Measurements from ENCODE around the gene GATAD2B.

GATAD2B gene

DNA sequence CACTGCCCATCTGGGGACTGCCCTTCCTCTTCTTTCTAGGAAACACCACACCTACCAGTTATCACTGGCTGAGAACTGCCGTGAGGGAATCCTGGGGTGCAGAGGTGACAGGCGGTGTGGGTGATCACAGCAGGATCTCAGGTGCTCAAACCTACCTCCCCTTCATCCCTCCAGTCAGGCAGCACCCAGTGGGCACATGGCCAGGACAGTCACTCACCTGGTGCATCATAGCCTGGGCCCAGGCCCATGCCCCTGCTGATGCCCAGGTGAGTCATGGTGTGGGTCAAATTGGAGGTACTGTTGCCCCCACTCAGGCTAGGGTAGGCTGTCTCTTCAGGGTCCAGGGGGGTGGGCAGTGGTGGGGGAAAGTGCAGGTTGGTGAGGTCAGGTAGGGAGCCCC is 29.0 kb upstream of the GATAD2B start:
- no peak for DNase-seq (ENCODE audit: low read depth in 4 of 4, low spot score in 1 of 4)

DNA sequence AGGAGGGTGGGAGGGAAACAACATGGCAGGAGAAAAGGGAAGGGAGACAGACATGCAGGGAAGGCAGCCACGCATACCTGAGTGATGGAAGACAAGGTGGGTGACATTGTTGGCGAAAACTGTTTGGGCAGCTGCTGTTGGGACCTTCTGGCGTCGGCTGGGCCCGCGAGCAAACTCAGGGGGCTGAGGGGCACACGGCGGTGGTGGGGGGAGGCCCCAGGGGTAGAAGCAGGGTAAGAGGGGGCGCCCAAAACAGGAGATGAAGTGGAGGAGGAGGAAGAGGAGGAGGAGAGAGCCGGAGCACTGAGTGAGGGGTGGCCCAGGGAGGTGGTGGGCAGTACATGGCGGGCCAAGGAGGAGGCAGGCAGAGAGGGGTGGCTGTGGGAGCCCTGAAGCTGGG is 28.4 kb upstream of the GATAD2B start:
- no peak for DNase-seq (ENCODE audit: low read depth in 4 of 4, low spot score in 1 of 4)

DNA sequence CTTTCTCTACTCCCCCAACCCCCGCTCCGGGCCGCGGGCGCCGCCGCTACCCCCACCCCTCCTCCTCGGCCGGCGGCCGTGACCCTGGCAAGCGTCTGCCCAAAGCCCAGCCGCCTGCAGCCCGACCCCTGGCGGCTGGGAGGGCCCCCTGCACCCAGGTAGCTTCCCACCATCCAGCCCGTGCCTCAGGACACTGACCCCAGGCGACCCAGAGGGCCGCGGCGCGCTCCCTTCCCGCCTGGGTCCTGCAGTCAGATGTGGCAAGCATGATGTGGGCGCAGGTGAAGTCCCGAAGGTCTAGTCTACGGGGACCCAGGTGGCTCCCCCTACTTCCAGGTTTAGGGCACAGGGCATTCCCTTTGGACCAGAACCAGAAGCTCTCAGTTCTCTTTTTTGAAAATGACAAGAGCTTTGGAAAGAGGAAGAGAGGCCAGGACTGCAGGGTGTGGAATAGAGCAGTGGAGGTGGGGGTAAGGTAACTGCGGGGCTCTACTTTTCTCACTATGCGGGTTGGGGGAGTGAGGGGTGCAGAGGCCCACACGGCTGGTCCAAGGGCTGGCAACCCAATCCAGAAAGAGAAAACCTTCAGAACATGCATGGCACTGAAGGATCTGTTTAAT is 24.0 kb upstream of the GATAD2B start, which contains the start of gene DENND4B:
TSS of gene DENND4B (minus strand) at position 97 of the 620 bp plus-strand sequence. CDS start 2,344 bp downstream, outside the sequence.
- peak; percentile 35 to 69 (median 55) for DNase-seq (ENCODE audit: low read depth in 4 of 4, low spot score in 1 of 4)

DNA sequence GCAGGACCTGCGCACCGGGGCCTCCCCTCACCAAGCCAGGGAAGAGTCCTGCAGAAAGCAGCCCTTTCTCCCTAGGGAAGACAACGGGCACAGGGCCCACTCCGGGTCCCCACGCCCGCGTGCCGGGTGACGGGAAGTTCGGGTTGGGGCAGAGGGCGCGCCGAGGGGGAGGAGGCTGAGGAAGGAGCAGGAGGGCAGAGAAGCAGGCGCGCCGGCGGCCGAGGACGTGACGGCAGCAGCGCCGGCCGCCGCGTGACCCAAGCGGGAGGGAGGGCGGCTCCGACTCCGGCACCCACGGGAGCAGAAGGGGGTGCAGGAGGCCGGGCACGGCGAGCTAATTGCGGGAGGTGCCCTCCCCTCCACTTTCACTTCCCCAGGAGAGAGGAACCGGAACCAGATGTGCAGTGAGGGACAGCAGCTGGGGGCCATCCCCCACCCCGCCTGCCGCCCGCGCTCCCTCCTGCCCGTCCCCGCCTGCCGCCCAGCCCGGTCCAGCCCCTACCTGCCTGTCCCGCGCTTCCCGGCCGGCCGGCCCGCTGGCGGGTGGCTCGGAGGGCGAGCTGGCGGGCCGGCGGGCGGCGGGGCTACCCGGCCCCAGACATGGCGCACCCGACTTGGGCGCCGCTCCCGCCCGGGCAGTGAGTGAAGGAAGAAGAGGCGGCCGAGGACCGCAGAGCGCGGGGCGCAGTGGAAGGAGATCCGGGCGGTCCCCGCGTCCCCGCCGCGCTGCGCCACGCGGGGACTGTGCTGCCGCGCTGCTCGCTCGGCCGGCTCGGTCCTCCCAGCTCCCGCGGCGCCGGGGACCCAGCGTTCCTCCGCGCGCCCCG is 23.2 kb upstream of the GATAD2B start:
- peak in 3 of 4 experiments; percentile 36 to 66 (median 53) for DNase-seq (ENCODE audit: low read depth in 4 of 4, low spot score in 1 of 4)

DNA sequence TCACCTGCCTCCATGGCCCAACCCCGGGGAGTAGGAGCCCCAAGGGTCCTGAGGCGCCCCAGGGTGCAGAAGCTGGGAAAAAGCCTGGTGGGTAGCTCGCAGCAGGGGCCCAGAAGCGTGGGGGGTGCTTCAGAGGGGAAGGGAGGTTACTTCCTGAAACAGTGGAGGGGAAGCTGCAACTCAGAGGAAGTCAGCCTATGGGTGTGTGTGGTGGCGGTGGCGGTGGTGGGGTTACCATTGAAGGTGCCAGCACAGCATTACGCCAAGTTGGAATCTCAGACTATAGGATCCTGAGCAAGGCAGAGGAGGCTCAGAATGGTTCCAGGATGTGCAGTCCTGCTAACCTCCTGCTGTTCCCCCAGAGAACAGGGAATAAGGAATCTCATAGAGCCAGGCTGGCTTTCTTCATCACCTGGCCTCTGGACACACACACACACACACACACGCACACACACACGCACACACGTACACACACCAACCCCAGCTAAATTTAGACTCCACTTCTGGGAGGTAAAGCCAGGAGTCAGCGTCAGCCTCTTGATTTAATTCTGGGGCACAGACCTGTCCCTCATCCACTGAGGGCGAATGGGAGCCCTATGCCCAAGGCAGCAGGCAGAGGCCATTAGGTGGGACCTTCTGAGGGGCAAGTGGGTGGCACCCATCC is 22.5 kb upstream of the GATAD2B start:
- DNase-seq (ENCODE audit: low read depth in 4 of 4, low spot score in 1 of 4) = peak in 3 of 4 experiments; percentile 33 to 68 (median 51)

DNA sequence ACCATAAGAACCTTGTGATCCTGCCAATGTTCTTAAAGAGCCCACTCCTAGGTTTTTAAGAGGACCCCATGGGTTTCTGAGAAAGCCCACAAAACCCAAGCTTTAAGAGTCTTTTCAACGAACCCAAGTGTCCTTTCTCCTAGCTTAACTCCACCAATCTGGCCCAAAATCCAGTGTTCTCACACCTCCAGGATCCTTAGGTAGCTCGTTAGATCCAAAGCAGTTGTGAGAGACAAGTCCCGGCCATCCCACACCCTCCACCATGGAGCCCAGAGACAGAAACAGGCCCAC is 22.0 kb upstream of the GATAD2B start:
- no peak for DNase-seq (ENCODE audit: low read depth in 4 of 4, low spot score in 1 of 4)

DNA sequence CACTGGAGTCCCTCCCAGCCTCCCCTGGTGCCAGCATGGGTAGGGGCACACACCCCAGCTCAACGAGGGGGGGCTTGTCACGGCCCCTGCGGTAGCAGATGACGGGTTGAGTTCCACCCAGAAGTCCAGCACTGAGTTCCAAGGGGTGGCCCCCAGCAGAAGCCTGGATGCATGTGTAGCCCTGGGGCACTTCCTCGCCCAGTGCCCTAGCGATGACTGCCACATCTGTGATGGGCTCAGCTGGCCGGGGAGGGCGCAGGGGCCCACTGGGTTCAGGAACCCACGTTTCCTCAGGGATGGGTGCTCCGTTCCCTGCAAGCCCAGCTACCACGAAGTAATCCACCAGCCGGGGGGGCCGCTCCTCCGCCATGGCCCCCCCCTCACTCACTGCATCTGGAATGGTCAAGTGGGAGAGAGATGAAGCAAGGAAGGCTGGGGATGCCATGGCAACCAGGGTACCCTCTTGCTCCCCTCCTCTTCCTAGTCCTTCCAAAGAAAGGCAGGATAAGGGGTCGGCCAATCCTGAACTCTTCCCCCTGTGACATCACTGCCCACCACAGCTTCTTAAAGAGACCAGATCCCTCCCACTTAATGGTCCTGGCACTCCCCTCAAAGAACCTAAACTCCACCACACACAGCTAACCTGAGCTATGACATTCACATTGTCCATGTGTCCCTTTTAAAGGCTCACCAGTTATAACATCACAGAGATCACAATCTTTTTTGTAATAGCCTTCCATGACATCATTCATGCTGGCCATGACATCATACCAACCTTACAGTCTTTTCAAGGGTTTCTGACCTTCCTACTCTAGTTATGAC is 21.4 kb upstream of the GATAD2B start:
- no peak for DNase-seq (ENCODE audit: low read depth in 4 of 4, low spot score in 1 of 4)

DNA sequence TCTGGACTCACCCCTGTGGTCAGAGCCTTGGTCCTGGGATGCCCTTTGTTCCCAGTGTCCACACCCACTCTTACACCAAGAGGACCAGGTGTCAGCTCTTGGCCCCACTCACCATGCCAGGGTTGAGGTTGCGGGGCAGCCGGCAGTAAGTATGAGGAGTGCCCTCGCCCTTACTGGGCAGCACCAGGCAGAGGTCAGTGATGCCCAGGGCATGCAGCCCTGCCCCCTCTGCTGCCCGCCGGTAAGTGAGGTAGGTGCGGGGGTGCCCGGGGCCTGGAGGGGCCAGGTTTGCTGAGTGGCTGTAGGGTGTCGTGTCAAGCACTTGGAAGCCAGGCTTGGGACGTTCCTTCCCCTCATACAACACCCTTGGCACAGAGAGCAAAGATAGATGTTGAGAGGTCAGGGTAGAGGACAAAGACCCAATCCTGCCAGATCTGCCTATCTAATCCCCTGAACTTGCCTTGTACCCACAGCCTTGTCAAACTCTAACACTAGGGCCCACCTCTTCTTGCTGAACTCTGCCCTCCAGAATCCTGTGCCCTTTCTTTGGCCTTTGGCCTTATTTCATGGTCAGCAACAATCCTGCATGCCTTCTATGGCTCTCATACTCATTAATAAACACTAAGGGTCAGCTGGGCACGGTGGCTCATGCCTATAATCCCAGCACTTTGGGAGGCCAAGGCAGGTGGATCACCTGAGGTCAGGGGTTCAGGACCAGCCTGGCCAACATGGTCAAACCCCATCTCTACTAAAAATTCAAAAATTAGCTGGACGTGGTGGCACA is 20.2 kb upstream of the GATAD2B start:
- no peak for DNase-seq (ENCODE audit: low read depth in 4 of 4, low spot score in 1 of 4)

DNA sequence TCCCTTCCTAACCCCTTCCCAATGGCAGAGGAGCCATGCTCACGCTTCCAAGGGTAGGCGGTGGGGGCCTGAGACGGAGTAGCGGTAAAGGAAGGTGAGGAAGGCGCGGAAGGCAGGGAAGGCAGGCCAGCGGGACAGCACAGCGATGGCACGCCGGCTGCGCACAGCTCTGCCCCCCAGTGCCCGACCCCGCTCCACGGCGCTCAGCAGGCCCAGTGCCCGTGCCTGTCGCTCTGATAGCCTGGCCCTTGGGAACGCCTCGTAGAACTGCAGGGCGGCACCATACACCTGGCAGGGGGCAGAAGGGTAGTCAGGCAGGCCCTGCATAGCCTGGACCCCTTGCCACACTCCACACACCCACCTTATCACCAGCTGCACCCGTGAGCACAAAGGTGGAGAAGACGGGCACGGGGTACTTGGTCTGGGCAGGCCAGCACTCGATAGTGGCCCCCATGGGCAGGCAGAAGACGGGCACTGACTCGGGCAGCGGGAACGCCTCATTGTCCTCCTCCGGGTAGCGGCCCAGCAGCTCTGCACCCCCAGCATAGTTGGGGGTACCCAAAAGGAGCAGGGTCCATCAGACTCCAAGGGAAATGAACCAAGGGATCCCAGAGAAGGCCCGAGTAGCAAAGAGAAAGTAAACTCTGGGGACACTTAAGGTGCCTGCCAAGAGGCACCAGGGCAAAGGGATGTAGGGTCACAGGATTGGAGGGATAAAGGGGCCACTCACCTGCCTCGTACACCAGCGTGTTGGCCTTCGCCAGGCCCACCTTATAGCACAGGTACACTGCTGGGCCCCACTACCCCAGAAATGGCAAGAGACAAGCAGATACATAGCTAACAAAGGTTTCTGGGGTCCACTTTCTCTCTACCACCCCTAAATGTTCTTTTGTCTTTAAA is 19.3 kb upstream of the GATAD2B start:
- no peak for DNase-seq (ENCODE audit: low read depth in 4 of 4, low spot score in 1 of 4)

DNA sequence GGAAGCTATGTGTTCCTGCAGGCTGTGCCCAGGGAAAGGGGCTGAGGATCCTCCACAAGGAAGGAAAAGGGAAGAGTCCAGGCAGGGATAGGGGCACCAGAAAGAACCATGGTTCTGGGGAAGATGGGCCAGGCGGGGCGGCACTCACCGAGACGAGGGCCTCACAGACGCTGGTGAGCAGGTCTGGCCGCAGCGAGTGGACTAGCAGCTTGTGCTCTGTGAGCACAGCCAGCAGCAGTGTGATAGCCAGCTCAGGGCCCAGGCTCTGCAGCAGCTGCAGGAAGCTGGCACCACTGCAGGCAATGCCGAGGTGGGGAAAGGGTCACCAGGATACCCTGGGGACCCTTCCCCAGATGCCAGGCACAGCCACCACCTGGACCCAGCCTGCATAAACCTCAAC is 18.0 kb upstream of the GATAD2B start:
- DNase-seq (ENCODE audit: low read depth in 4 of 4, low spot score in 1 of 4) = no peak

DNA sequence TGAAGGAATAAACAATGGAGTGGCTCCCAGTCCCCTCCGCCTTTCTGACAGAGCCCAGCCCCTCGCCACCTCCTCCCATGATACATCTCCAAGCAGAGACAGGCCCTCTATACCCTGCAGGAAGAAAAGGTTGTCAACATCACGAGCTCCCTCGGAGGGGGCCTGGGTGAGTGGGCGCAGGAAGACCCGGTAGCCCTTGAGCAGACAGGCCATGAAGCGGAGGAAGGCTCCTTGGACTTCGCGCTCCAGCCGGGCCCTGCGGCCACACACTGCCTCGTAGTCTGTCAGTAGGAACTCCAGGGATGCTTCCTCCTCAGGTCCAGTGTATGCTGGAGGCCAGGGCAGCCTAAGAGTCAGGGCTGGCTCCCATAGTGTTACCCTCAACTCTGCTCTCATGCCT is 16.7 kb upstream of the GATAD2B start:
- DNase-seq (ENCODE audit: low read depth in 4 of 4, low spot score in 1 of 4) = no peak

DNA sequence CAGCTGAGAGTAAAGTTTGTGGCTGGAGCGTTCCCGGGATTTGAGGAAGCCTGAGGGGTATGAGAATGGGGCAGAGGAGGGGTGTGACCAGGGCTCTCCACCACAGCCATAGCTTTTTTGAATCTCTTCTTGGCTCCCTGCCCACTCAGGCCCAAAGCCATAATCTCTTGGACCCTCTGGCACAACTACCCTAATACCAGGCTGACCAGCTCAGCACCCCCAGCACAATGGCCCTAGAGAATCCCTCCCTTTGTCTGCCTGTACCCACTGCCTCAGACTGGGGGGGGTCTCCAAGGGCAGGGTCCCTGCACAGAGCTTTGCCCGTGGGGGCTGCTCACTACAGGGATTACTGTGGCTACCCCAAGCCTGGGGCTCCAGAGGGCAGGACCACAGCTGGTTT is 16.2 kb upstream of the GATAD2B start:
- DNase-seq (ENCODE audit: low read depth in 4 of 4, low spot score in 1 of 4) = no peak

DNA sequence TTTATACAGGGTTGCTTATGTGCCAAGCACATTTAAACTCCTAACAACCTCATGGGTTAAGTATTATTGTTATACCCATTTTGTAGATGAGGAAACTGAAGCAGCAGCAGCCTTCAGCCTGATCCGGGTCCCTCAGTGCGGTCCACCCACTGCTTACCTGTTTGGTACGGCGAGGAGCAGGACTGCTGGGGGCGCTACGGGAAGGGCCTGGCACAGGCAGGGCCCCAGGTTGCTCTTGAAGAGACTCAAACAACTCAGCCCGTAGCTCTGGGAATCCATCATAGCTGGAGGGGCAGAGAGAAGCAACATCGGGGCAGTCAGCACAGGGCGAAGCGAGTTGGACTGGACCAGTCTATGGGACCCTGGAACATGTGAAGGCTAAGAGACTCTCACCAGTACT is 14.6 kb upstream of the GATAD2B start:
- DNase-seq (ENCODE audit: low read depth in 4 of 4, low spot score in 1 of 4) = no peak

DNA sequence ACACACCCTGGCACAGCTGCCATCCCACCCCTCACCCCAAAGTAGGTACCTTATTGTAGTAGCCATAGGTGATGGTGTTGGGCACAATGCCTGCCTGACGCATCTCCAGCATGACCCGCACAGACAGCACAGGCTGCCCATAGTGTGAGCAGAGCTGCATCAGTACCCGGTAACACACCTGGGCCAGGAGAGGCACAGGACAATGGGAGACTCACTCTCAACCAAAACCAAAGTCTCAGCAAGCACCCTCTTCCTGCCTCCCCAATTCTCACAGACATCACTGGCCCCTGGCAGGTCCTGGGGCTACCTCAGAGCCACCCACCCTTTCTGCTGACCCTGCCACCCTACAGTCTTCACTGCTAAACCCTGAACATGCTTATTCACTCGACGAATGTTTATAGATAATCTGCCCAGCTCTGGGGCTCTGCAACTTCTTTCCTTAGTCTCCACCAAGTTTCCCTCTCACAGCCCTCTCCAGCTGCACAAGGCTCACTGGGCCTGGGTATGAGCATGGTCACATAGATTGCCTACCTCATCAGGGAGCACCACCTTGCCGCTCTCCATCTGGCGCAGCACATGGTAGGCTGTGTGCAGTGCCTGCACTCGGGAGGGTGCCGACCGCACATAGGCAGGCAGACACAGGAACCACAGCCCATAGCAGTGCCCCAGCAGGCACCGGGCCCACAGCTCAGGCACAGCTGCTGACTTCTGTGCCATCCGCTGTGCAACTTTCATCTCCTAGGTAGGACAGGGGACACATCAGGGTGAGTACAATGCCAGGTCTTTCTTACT is 13.4 kb upstream of the GATAD2B start:
- no peak for DNase-seq (ENCODE audit: low read depth in 4 of 4, low spot score in 1 of 4)

DNA sequence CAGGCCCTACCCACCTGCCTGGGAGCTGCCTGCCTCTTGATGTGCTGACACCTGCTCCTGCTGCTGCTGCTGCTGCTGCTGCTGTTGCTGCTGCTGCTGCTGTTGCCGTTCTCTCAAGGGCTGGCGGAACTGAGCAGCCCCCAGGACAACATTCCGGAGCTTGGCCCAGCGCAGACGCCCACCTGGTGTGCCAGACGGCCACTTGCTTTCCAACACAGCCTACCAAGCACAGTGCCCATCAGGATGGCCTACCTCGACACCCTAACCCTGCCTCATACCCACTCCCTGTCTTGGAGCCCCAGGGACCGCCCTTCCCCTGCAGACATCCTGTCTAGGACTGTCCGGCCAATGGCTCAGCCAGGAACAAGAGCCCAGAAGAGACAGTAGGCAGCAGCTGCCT is 12.0 kb upstream of the GATAD2B start:
- no peak for DNase-seq (ENCODE audit: low read depth in 4 of 4, low spot score in 1 of 4)

DNA sequence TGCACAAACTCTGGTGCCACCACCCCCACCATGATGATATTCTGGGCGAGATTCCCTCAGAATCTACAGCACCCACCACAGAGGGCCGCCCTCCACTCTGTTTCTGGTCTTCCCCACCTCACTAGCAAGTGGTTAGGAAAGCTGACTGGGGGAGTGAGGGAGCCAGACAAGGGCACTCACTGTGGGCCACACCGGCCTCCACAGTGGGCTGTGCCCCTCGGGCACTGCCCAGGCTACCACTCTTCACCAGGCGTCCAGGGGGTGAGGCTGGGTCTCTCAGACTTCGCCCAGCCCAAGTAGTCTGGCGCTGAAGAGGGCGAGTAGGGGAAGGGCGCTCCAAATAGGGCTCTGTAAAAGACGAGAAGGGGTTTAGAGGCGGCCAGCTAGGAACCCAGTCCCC is 11.2 kb upstream of the GATAD2B start:
- DNase-seq (ENCODE audit: low read depth in 4 of 4, low spot score in 1 of 4) = no peak

DNA sequence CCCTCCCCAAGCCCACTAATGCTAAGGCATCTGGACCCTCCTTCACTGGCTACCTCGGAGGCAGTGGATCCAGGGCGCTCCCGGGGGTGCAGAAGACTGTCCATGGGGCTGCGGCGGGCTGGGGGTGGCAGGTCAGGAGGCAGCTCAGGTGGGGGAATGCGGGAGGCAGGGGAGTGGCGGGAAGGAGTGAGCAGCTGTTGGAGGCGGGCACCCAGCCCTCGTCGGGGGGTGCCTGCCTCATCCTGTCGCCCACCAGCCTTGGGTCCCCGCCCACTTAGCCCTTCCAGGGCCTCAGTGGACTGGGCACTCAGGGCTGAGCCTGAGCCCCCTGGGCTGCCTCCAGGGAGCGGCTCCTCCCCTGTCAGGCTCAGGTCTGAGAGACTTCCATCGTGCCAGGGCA is 10.7 kb upstream of the GATAD2B start:
- DNase-seq (ENCODE audit: low read depth in 4 of 4, low spot score in 1 of 4) = no peak

DNA sequence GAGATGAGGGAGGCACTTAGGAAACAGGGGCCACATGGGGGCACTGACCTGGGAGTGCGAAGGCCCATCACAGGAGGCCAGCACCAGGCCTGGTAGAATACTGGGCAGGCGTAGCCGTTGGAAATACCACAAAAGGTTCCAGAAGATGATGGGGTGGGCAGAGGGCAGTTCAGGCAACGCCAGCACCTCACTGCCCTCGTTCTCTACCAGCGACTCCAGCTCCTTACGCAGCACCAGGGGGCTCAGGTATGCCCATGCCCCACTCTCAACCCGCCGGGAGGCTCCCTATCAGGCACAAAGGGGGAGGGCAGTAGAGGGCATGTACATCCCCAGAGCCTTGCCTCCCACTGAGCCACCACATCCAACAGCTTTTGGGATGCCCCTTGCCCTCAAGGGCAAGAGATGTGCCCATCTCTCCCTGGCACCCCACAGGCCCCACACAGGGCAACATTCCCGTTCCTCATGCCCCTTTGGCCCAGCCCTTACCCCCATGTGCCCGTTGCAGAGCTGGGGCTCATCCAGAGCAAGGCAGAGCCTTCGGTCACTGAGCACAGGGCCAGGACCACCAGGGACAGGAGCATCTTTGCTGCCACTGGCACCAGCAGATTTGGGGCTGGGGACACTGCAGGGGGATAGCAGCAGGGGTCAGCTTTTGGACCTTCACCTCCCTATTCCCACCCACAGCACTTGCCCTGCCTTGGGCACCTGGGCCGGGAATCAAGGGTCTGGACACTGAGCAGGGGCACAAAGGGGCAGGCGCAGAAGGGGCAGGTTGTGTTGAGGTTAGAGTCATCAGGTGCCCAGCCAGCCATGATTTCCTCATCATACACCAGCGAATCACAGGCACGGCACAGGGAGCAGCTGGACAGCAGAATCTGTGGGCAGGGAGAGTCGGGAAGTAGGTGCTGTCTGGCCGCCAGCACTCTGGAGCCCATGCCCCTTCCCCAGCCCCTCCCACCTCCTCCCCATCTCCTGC is 9.7 kb upstream of the GATAD2B start:
- DNase-seq (ENCODE audit: low read depth in 4 of 4, low spot score in 1 of 4) = no peak

Data from stimulated activated CD4-positive, alpha-beta T cell treated with anti-CD3 and anti-CD28 coated beads, Interleukin-1b, Interleukin-23, amount 100 ng/mL, for 24 hours (primary cell).